NT2/D1 (cell line): ENCODE data around the gene DDIT3.
"Not testable (repeated sequence)": the region's sequence is repeated elsewhere in the genome, so short reads cannot be mapped to it uniquely, and the experiment has no call there.

Experiments used
- DNase-seq: peaks from one replicate; pipeline ENCODE4 v3.0.0-alpha.2; 2011; ENCODE audit warnings: low read depth, low spot score
- H3K27me3 ChIP-seq: 2 replicates; pipeline ENCODE4 v1.6.0; 2011; ENCODE audit warnings: mild to moderate bottlenecking; ENCODE audit not compliant: insufficient read length, insufficient read depth
- H3K36me3 ChIP-seq: 2 replicates; pipeline ENCODE4 v1.6.1; 2011; ENCODE audit warnings: mild to moderate bottlenecking, low read length, mixed read lengths; ENCODE audit not compliant: insufficient read depth, insufficient read length
- H3K4me1 ChIP-seq: 2 replicates; pipeline ENCODE4 v1.5.1; 2011; ENCODE audit not compliant: insufficient read depth, insufficient read length
- H3K4me3 ChIP-seq: 2 replicates; pipeline ENCODE4 v1.5.1; 2011; ENCODE audit warnings: low read depth; ENCODE audit not compliant: insufficient read length
- H3K9ac ChIP-seq: 2 replicates; pipeline ENCODE4 v1.6.0; 2011; ENCODE audit warnings: low read depth; ENCODE audit not compliant: insufficient read length
- H3K9me3 ChIP-seq: 2 replicates; pipeline ENCODE4 v1.5.1; 2011; ENCODE audit warnings: mild to moderate bottlenecking, low read length; ENCODE audit not compliant: insufficient read depth
- SUZ12 ChIP-seq: IDR thresholded peaks from 2 replicates; pipeline ENCODE4 v1.6.1; 2011; ENCODE audit not compliant: insufficient read length, insufficient read depth; ENCODE audit errors: extremely low read depth
- YY1 ChIP-seq: IDR thresholded peaks from 2 replicates; pipeline ENCODE4 v1.6.1; 2011; ENCODE audit not compliant: insufficient read length, insufficient read depth
- ZNF274 ChIP-seq: IDR thresholded peaks from 2 replicates; pipeline ENCODE4 v1.6.1; 2011; ENCODE audit warnings: mild to moderate bottlenecking, low read depth, low read length

Gene DDIT3

GRCh38 chr12:57513266-57513665 lies 7.0 kb downstream of the DDIT3 start:
- Histone ChIP-seq H3K9ac (no peak overlapping the region), H3K36me3 (peaks cover 94% of the 10 kb centered on the region), H3K27me3 (no peaks in the 10 kb centered on the region), H3K9me3 (no peaks in the 10 kb centered on the region), H3K4me1 (no peaks in the 10 kb centered on the region), H3K4me3 (no peak overlapping the region)
- DNase-seq: no peak
- TF ChIP-seq YY1: no peak
- no peak for TF ChIP-seq SUZ12
- TF ChIP-seq ZNF274: no peak

GRCh38 chr12:57512665-57513064 lies 7.6 kb downstream of the DDIT3 start:
- no peak overlapping the region for H3K9ac ChIP-seq
- no peak for DNase-seq
- peaks cover 89% of the 10 kb centered on the region for H3K36me3 ChIP-seq
- no peaks in the 10 kb centered on the region for H3K4me1 ChIP-seq
- H3K27me3 ChIP-seq: no peaks in the 10 kb centered on the region
- H3K9me3 ChIP-seq: no peaks in the 10 kb centered on the region
- TF ChIP-seq YY1 (no peak), SUZ12 (no peak), ZNF274 (no peak)
- no peak overlapping the region for H3K4me3 ChIP-seq

GRCh38 chr12:57511588-57512325 lies 8.6 kb downstream of the DDIT3 start:
- no peaks in the 10 kb centered on the region for H3K4me1 ChIP-seq
- no peaks in the 10 kb centered on the region for H3K9me3 ChIP-seq
- TF ChIP-seq YY1 (no peak), SUZ12 (no peak), ZNF274 (no peak)
- peaks cover 80% of the 10 kb centered on the region for H3K36me3 ChIP-seq
- no peaks in the 10 kb centered on the region for H3K27me3 ChIP-seq
- no peak overlapping the region for H3K9ac ChIP-seq
- no peak for DNase-seq
- no peak overlapping the region for H3K4me3 ChIP-seq

GRCh38 chr12:57511161-57511560 lies 9.2 kb downstream of the DDIT3 start:
- H3K9me3 ChIP-seq: peaks cover 5% of the 10 kb centered on the region
- TF ChIP-seq SUZ12: no peak
- TF ChIP-seq YY1: no peak
- no peaks in the 10 kb centered on the region for H3K27me3 ChIP-seq
- H3K9ac ChIP-seq: no peak overlapping the region
- no peak for DNase-seq
- H3K4me3 ChIP-seq: no peak overlapping the region
- no peaks in the 10 kb centered on the region for H3K4me1 ChIP-seq
- H3K36me3 ChIP-seq: peaks cover 79% of the 10 kb centered on the region

GRCh38 chr12:57507796-57508195 lies 12.5 kb downstream of the DDIT3 start:
- H3K4me1 ChIP-seq, H3K27me3 ChIP-seq, H3K4me3 ChIP-seq, DNase-seq, H3K9ac ChIP-seq: not testable (repeated sequence)
- H3K36me3 ChIP-seq: peaks cover 83% of the 10 kb centered on the region
- H3K9me3 ChIP-seq: peaks cover 20% of the 10 kb centered on the region

- peaks cover 20% of the 10 kb centered on the region for H3K9me3 ChIP-seq
- not testable (repeated sequence) for H3K4me1 ChIP-seq, H3K9ac ChIP-seq, H3K27me3 ChIP-seq, DNase-seq, H3K4me3 ChIP-seq
- H3K36me3 ChIP-seq: peaks cover 80% of the 10 kb centered on the region
Measured at GRCh38 chr12:57506541-57506940, 13.8 kb downstream of the DDIT3 start.

GRCh38 chr12:57502311-57502969 lies 17.9 kb downstream of the DDIT3 start:
- H3K27me3 ChIP-seq, H3K9ac ChIP-seq, H3K4me3 ChIP-seq, DNase-seq, H3K4me1 ChIP-seq: not testable (repeated sequence)
- H3K36me3 ChIP-seq: peaks cover 83% of the 10 kb centered on the region
- peaks cover 20% of the 10 kb centered on the region for H3K9me3 ChIP-seq

- Histone ChIP-seq H3K4me1 (no peaks in the 10 kb centered on the region), H3K9ac (no peak overlapping the region), H3K27me3 (no peaks in the 10 kb centered on the region), H3K36me3 (peaks cover 88% of the 10 kb centered on the region), H3K9me3 (peaks cover 5% of the 10 kb centered on the region; the same call in 1 of the 2 replicates), H3K4me3 (no peak overlapping the region)
- no peak for DNase-seq
- no peak for TF ChIP-seq ZNF274
- no peak for TF ChIP-seq YY1
- TF ChIP-seq SUZ12: no peak
Measured at GRCh38 chr12:57500213-57500612, 20.1 kb downstream of the DDIT3 start.
